Liver (tissue), 9 donors: ENCODE data around the gene NR1D1. TPM values are rescaled to one million over a fixed set of nuclear protein-coding genes. Genes with fewer than 3 reads are reported as not detected.

Experiments
- DNase-seq: peaks from one replicate; pipeline ENCODE4 v3.0.0-alpha.2; 2017; ENCODE audit warnings: low spot score
- H3K27ac ChIP-seq, 2 donors: one replicate each; pipeline ENCODE4 v1.7.0; 2013; ENCODE audit warnings: inconsistent platforms in 2 of 2, low read length in 2 of 2, control low read depth in 1 of 2, low read depth in 1 of 2, mild to moderate bottlenecking in 1 of 2
- H3K27me3 ChIP-seq, 4 donors: one replicate each; pipeline versions ENCODE4 v1.6.1 to v1.7.0; 2013; ENCODE audit warnings: low read length in 3 of 4, inconsistent platforms in 1 of 4, mild to moderate bottlenecking in 1 of 4, moderate library complexity in 1 of 4; ENCODE audit not compliant: control insufficient read depth in 4 of 4, insufficient read depth in 4 of 4
- H3K36me3 ChIP-seq, 4 donors: one replicate each; pipeline versions ENCODE4 v1.6.1 to v1.7.0; 2013; ENCODE audit warnings: low read length in 3 of 4, mild to moderate bottlenecking in 3 of 4, low read depth in 1 of 4, moderate library complexity in 1 of 4; ENCODE audit not compliant: control insufficient read depth in 4 of 4, insufficient read depth in 3 of 4
- H3K4me1 ChIP-seq, 4 donors: one replicate each; pipeline versions ENCODE4 v1.6.1 to v1.7.0; 2013; ENCODE audit warnings: low read length in 3 of 4, mild to moderate bottlenecking in 3 of 4, moderate library complexity in 1 of 4; ENCODE audit not compliant: control insufficient read depth in 4 of 4, insufficient read depth in 4 of 4
- H3K4me3 ChIP-seq, 3 donors: one replicate each; pipeline versions ENCODE4 v1.6.1 to v1.7.0; 2013; ENCODE audit warnings: low read length in 3 of 3, control low read depth in 1 of 3, low read depth in 1 of 3, mild to moderate bottlenecking in 1 of 3
- H3K9ac ChIP-seq, 2 donors: one replicate each; pipeline ENCODE4 v1.7.0; 2013; ENCODE audit warnings: low read length in 2 of 2, mild to moderate bottlenecking in 2 of 2, moderate library complexity in 2 of 2, control low read depth in 1 of 2, low read depth in 1 of 2
- H3K9me3 ChIP-seq, 4 donors: one replicate each; pipeline versions ENCODE4 v1.6.1 to v1.7.0; 2013; ENCODE audit warnings: low read length in 3 of 4; ENCODE audit not compliant: control insufficient read depth in 4 of 4
- ATF3 ChIP-seq: IDR thresholded peaks from 2 replicates; pipeline ENCODE4 v1.6.1; 2016; ENCODE audit warnings: antibody characterized with exemption
- CTCF ChIP-seq: fragments of 150-350 bp; IDR thresholded peaks from 2 replicates; pipeline ENCODE4 v1.5.1; 2017; ENCODE audit warnings: improper control_type of control experiment, low read depth, low read length; ENCODE audit not compliant: missing input control
- EGR1 ChIP-seq, 2 donors: IDR thresholded peaks; 2 replicates each; pipeline ENCODE4 v1.6.1; 2016 to 2018; ENCODE audit warnings: antibody characterized with exemption in 2 of 2, low read depth in 2 of 2
- FOXA1 ChIP-seq: IDR thresholded peaks from 2 replicates; pipeline ENCODE4 v1.6.1; 2016; ENCODE audit warnings: antibody characterized with exemption
- FOXA2 ChIP-seq: IDR thresholded peaks from 2 replicates; pipeline ENCODE4 v1.6.1; 2016; ENCODE audit warnings: antibody characterized with exemption
- GABPA ChIP-seq, 2 donors: IDR thresholded peaks in 1 of 2; conservative IDR thresholded peaks in 1 of 2; 2 replicates each; pipeline ENCODE4 v1.6.1; 2016; ENCODE audit warnings: antibody characterized with exemption in 2 of 2, mild to moderate bottlenecking in 1 of 2, moderate library complexity in 1 of 2
- HNF4A ChIP-seq, 2 donors: conservative IDR thresholded peaks; 2 replicates each; pipeline ENCODE4 v1.6.1; 2016; ENCODE audit warnings: antibody characterized with exemption in 2 of 2, mild to moderate bottlenecking in 2 of 2
- HNF4G ChIP-seq: IDR thresholded peaks from 2 replicates; pipeline ENCODE4 v1.6.1; 2016; ENCODE audit warnings: antibody characterized with exemption
- JUND ChIP-seq, 2 donors: IDR thresholded peaks; 2 replicates each; pipeline ENCODE4 v1.6.1; 2016; ENCODE audit warnings: antibody characterized with exemption in 2 of 2
- MAX ChIP-seq: IDR thresholded peaks from 2 replicates; pipeline ENCODE4 v1.6.1; 2016; ENCODE audit warnings: antibody characterized with exemption
- NR2F2 ChIP-seq: IDR thresholded peaks from 2 replicates; pipeline ENCODE4 v1.6.1; 2016; ENCODE audit warnings: antibody characterized with exemption
- RAD21 ChIP-seq, 2 donors: IDR thresholded peaks; 2 replicates each; pipeline ENCODE4 v1.6.1; 2016; ENCODE audit warnings: antibody characterized with exemption in 2 of 2, mild to moderate bottlenecking in 2 of 2
- REST ChIP-seq: IDR thresholded peaks from 2 replicates; pipeline ENCODE4 v1.6.1; 2016; ENCODE audit warnings: antibody characterized with exemption, mild to moderate bottlenecking
- RXRA ChIP-seq, 2 donors: IDR thresholded peaks; 2 replicates each; pipeline ENCODE4 v1.6.1; 2017 to 2018; ENCODE audit warnings: antibody characterized with exemption in 2 of 2, mild to moderate bottlenecking in 1 of 2
- SP1 ChIP-seq: IDR thresholded peaks from 2 replicates; pipeline ENCODE4 v1.6.1; 2018; ENCODE audit warnings: antibody characterized with exemption, mild to moderate bottlenecking
- TAF1 ChIP-seq: conservative IDR thresholded peaks from 2 replicates; pipeline ENCODE4 v1.6.1; 2016; ENCODE audit warnings: antibody characterized with exemption, mild to moderate bottlenecking
- YY1 ChIP-seq: IDR thresholded peaks from 2 replicates; pipeline ENCODE4 v1.6.1; 2016; ENCODE audit warnings: antibody characterized with exemption, mild to moderate bottlenecking
- ZBTB33 ChIP-seq: IDR thresholded peaks from 2 replicates; pipeline ENCODE4 v1.6.1; 2016; ENCODE audit warnings: antibody characterized with exemption
- WGBS: extraction: QIAGEN DNeasy Blood & Tissue Kit; methylation state at CpG from one replicate; pipeline ENCODE4 v1.1.7; 2013; 5-methylcytosine and 5-hydroxymethylcytosine counted together
- polyA plus RNA-seq, 2 donors: library from polyadenylated mRNA; stranded (reverse) in 1 of 2; unstranded in 1 of 2; fragments of 200-250 nt in 1 of 2; fragments of >200 nt in 1 of 2; fragmentation: Nextera tagmentation in 1 of 2; extraction: Ambion mirVana in 1 of 2; gene quantifications; one replicate each; pipeline versions ENCODE4 v1.2.1 to v1.2.3, GENCODE V29; 2013 to 2015
- total RNA-seq, 2 donors: library from RNA; depleted of rRNA; stranded (reverse); fragments of >200 nt; gene quantifications; one replicate each; pipeline ENCODE4 v1.2.3, GENCODE V29; 2014
- donor health status: healthy.
- donor health status: healthy.
- donor health status: healthy.
- donor health status: healthy.
- donor health status: healthy.

The NR1D1 gene
- total and polyA plus RNA-seq, 4 donors = 0.84 to 13.7 (median 5.6) TPM

GRCh38 chr17:40097087-40097486 lies 3.3 kb downstream of the NR1D1 start:
- peak overlapping the region in 1 of 2 donors; percentile 23 for H3K9ac ChIP-seq
- 87% methylated on average over 10 of the region's 10 CpGs for WGBS
- H3K36me3 ChIP-seq = peaks cover 14 to 35% (median 23%) of the 10 kb centered on the region in 4 donors

More at GRCh38 chr17:40097087-40097486, 3.3 kb downstream of the NR1D1 start:
- Histone ChIP-seq H3K9me3 (no peaks in the 10 kb centered on the region), H3K4me1 (peaks cover 20 to 68% (median 52%) of the 10 kb centered on the region in 4 donors), H3K4me3 (no peak overlapping the region), H3K27ac (peak overlapping the region; percentile 98 to 99), H3K27me3 (no peaks in the 10 kb centered on the region)
- TF ChIP-seq RAD21 (IDR thresholded peaks at IDR 0.05) (no peak), TAF1 (no peak), ATF3 (no peak), SP1 (no peak), NR2F2 (no peak), HNF4G (no peak), FOXA1 (no peak), GABPA (IDR thresholded peaks at IDR 0.05 in 1 of 2, conservative IDR thresholded peaks at IDR 0.05 in 1 of 2) (no peak), MAX (no peak), REST (no peak), HNF4A (conservative IDR thresholded peaks at IDR 0.05) (no peak), FOXA2 (no peak), JUND (IDR thresholded peaks at IDR 0.05) (no peak), ZBTB33 (no peak), YY1 (no peak), RXRA (IDR thresholded peaks at IDR 0.05) (no peak), CTCF (no peak), EGR1 (IDR thresholded peaks at IDR 0.05; ENCODE audit: low read depth in 2 of 2) (no peak)
- no peak for DNase-seq
